Right hindlimb (tissue), 1 donor: ENCODE results near the gene C1RL.
A peak's percentile ranks its signal among the peaks of the same experiment; 100 is the strongest.

ENCODE experiments used
- DNase-seq: peaks from one replicate; pipeline ENCODE4 v3.0.0-alpha.2; 2018

Gene C1RL

DNA sequence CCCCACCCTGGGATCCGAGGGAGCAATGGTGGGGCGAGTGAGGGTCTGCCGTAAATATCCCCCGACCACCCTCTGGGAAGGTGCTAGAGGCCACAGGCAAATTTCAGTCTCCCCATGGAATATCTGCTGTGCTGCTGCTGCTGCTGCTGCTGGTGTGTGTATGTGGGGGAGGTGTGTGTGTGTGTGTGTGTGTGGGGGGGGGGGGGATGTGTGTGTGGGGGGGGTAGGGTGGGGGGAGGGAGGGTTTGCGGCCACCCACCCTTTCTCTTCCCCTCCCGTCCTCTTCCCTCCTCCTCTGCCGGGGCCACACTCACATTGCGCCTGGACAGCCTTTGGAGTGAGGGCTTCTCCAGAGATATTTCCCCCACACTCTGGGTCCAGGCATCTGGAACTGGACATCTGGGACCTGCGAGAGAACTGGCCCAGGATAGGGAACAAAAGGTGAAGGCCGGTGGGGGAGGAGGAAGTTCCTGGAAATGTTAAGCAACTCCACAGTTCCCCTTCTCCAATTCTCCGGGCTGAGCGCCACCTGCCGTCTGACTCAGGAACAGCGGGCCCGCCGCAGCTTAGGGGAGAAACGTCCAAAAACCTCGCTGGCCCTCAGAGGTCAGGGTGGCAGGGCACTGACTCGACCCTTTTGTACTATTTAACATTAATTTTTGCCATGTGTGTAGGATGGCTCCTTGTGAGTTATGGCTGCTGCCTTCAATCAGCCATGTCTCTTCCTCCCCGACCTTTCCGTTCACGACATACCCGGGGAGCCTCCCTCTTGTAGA is at the start of gene C1RL:
C1RL (minus strand) TSS at position 419 of the 776 bp plus-strand sequence; CDS start at position 385, 34 bp downstream.
- peak; percentile 92 for DNase-seq

DNA sequence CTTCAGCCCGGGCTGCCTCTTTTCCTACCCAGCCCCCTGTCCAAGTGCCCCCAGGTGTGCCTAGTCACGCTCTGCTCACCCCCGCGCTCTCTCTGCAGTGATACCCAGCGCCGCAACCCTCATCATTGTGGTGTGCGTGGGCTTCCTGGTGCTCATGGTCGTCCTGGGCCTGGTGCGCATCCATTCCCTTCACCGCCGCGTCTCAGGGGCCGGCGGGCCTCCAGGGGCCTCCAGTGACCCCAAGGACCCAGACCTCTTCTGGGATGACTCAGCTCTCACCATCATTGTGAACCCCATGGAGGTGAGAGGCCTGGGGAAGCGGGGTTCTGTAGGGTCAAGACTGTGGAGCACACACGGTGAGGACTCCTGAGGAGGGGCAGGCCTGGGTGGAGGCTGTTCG is 48.4 kb upstream of the C1RL start:
- no peak for DNase-seq

GRCh38 chr12:7156259-7157197 is 47.5 kb upstream of the C1RL start:
- no peak for DNase-seq

- DNase-seq, result no peak
Observed at GRCh38 chr12:7155471-7156034, 46.5 kb upstream of the C1RL start.

DNA sequence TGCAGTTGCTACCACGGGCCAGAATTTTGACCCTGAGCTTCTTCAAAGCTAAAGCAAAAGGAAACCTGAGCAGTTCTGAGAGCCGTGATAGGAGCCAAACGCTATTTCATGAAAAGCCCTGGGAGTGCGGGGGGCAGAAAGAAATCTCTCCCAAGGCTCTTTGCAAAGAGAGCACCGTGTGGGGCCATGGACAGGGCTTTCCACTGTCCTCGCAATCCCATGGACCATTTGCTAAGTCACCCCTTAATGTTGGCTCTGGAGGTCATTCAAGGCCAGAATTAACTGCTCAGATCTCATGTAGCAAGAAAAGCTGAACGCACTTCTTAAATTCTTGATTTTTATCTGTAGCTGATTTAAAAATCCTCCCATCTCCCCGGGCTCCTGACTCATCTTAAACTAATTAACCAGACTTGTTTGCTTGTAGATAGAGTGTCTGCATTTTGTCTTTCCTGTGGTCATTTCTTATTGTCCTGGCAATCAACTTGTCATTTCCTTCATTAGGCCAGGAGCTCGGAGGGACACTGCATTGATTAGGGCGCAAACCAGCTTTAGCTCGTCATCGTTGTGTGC is 46.0 kb upstream of the C1RL start:
- no peak for DNase-seq

- DNase-seq, result no peak
Observed at GRCh38 chr12:7154042-7154441, 45.0 kb upstream of the C1RL start.

GRCh38 chr12:7152818-7153217 is 43.8 kb upstream of the C1RL start:
- DNase-seq, result no peak

DNA sequence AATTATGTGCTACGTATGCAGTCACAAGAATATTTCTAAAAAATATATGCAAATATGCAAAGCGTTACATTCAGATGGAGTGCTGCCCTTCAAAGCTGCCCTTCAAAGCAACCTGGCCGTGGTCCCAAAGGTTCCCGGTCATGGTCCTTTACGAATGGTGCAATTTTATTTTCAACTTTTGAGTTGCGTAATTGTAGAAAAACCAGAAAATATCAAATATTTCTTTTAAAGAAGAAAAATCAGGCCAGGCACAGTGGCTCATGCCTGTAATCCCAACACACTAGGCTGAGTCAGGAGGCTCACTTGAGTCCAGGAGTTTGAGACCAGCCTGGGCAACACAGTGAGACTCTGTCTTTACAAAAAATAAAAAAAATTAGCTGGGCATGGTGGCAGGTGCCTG is 42.5 kb upstream of the C1RL start:
- no peak for DNase-seq

GRCh38 chr12:7150841-7151240 is 41.8 kb upstream of the C1RL start:
- DNase-seq, result no peak

GRCh38 chr12:7150356-7150755 is 41.3 kb upstream of the C1RL start:
- DNase-seq, result no peak

DNA sequence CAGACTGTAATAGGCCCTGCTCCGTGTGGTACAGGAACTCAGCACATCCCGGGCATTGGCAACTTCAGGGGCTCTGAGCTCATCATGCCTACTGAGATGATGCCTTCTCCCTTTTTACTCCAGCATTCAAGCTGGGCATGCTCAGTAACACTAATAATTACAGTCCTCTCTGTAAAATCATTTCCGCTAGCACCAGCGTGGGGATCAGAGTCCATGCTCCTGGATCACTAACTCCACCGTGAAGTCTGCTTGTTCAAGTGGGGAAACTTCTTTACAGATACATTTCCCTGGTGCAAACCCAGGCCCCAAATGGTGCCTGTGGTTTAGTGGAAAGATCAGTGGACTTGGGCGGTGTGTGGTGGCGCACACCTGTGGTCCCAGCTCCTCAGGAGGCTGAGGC is 37.9 kb upstream of the C1RL start:
- no peak for DNase-seq

DNA sequence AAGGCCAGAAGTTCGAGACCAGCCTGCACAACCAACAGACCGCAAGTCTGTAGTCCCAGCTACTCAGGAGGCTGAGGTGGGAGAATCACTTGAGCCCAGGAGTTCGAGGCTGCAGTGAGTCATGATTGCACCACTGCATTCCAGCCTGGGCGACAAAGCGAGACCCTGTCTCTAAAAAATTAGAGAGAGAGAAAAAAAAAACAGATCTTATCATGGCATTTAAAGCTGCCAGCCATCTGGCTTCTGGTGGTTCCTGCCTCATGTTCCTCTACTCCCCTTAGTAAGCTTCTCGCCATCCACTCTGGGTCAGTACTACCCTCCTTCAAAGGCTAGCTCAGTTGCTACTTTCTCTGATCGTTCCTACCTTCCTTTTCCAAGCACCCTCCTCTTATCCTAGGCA is 37.2 kb upstream of the C1RL start:
- DNase-seq, result no peak

- DNase-seq, result no peak
Observed at GRCh38 chr12:7145671-7146070, 36.7 kb upstream of the C1RL start.

DNA sequence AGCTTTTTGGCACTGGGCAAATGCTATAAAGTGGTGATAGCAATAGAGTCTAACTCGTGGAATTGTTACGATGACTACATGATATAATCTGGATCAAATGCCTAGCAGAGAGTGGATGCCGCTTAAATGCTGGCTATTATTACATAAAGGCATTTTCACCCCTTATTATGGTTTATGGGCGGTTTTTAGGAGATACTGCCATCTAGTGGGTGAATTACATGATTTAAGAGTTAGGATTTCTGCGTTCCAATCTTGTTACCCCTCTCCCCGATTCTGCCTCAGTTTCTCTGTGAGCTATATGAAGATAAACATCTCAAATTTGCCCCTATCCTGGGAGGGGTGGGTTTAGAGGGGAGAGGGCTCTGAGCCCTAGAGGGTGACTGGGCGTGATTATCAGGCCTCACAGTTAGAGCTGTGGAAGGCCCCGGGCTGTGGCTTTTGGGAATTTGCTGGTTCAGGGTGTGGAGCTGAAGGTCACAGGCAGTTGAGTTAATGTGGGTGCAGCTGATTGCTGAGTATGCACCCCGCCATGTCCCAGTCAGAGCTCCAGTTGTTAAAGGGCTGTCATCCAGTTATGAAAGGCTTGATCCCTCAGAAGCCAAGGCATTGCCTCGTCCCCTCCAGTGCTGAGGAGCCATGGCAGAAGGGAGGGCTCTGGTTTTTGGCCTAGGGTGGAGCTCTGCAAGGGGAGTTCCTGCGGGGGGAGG is 35.6 kb upstream of the C1RL start:
- peak; percentile 27 for DNase-seq

DNA sequence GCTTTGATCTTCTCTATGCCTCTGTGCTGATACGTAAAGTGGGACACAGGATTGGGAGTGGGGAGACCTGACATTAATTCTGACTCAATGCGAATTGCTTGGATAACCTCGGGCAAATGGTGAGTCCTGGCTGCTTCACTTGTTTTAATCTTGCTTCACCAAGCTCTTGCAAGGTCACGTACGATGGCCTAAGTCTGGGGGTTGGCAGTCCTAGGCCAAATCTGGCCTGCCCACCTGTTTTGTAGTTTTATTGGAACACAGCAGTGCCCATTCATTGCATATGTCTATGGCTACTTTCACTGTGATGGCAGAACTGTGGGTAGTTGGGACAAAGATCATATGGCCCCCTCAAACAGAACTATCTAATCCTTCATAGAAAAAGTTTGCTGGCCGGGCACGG is 34.5 kb upstream of the C1RL start:
- no peak for DNase-seq

GRCh38 chr12:7142809-7143465 is 33.9 kb upstream of the C1RL start:
- no peak for DNase-seq

GRCh38 chr12:7142056-7142644 is 33.1 kb upstream of the C1RL start:
- no peak for DNase-seq

- DNase-seq, result no peak
Observed at GRCh38 chr12:7141351-7142005, 32.5 kb upstream of the C1RL start.

DNA sequence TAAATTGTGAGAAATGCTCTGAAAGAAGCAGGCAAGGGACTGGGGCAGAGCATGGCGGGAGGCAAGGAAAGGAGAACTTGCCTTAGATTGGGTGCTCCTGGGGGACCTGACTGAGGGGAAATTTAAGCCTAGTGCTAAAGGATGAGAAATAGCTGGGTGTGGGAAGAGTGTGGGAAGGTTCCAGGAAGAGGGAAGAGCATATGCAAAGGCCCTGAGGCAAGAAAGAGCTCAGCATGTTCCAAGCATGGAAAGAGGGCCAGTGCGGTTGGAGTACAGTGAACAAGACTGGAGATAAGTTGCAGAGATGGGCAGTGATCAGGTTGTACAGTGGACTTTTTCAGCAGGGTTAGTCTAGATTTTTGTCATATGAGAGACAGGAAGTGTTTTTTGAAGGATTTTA is 30.2 kb upstream of the C1RL start:
- no peak for DNase-seq

DNA sequence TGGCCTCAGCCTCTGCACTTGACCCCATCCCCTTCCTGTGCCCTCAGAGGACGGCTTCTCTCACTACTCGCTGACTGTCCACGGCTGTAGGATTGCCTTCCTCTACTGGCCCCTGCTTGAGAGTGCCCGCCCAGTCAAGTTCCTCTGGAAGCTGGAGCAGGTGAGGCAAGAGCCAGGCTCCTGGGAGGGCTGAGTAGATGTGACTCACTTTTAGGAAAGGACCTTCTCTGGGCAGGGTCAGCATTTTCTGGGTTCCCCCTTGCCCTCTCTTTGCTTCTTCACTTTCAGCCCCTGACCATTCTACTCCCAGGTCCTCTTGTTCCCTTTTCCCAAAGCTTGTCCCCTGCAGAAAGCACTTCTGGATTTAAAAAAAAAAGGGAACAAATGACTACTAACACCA is 28.9 kb upstream of the C1RL start:
- DNase-seq, result no peak

GRCh38 chr12:7136676-7137075 is 27.7 kb upstream of the C1RL start:
- DNase-seq, result no peak
